ENCODE data around the gene NEURL3.

NEURL3 gene

DNA sequence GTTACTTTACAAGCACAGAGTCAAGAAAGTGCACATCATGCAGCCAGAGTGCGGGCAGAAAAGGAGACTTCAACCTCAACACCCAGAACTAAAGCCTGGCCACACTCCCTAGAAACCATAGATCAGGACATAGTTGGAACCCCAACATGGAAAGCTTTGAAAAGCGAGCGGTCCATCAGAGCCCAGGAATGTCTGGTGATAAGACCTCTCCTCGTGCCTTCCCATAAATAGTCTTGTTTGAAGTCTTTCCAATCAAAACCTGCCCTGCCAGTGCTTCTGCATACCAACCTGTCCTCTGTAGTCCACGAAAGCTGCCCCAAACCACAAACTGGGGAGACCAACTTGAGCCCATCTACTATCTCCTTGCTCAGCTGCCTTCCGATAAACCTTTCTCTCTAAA lies 55.5 kb downstream of the NEURL3 start:
- Histone ChIP-seq H3K27ac (replicated peaks) (no peak overlapping the region), H3K4me3 (replicated peaks; ENCODE audit: insufficient read depth, low read length) (no peak overlapping the region), H3K27me3 (ENCODE audit: insufficient read depth, poor library complexity, severe bottlenecking) (no peaks in the 10 kb centered on the region)
- TF ChIP-seq, protein P1, sequence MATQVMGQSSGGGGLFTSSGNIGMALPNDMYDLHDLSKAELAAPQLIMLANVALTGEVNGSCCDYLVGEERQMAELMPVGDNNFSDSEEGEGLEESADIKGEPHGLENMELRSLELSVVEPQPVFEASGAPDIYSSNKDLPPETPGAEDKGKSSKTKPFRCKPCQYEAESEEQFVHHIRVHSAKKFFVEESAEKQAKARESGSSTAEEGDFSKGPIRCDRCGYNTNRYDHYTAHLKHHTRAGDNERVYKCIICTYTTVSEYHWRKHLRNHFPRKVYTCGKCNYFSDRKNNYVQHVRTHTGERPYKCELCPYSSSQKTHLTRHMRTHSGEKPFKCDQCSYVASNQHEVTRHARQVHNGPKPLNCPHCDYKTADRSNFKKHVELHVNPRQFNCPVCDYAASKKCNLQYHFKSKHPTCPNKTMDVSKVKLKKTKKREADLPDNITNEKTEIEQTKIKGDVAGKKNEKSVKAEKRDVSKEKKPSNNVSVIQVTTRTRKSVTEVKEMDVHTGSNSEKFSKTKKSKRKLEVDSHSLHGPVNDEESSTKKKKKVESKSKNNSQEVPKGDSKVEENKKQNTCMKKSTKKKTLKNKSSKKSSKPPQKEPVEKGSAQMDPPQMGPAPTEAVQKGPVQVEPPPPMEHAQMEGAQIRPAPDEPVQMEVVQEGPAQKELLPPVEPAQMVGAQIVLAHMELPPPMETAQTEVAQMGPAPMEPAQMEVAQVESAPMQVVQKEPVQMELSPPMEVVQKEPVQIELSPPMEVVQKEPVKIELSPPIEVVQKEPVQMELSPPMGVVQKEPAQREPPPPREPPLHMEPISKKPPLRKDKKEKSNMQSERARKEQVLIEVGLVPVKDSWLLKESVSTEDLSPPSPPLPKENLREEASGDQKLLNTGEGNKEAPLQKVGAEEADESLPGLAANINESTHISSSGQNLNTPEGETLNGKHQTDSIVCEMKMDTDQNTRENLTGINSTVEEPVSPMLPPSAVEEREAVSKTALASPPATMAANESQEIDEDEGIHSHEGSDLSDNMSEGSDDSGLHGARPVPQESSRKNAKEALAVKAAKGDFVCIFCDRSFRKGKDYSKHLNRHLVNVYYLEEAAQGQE (IDR thresholded peaks at IDR 0.05; ENCODE audit: insufficient replicate concordance, low read depth) = no peak
- no peak for TF ChIP-seq SPI1 (IDR thresholded peaks at IDR 0.05; ENCODE audit: borderline replicate concordance, low read depth)
- TF ChIP-seq GABPA (IDR thresholded peaks at IDR 0.05; ENCODE audit: low read depth) = no peak
- TF ChIP-seq POLR2AphosphoS5 (IDR thresholded peaks at IDR 0.05; ENCODE audit: low read depth) = no peak
- TF ChIP-seq, protein P2, sequence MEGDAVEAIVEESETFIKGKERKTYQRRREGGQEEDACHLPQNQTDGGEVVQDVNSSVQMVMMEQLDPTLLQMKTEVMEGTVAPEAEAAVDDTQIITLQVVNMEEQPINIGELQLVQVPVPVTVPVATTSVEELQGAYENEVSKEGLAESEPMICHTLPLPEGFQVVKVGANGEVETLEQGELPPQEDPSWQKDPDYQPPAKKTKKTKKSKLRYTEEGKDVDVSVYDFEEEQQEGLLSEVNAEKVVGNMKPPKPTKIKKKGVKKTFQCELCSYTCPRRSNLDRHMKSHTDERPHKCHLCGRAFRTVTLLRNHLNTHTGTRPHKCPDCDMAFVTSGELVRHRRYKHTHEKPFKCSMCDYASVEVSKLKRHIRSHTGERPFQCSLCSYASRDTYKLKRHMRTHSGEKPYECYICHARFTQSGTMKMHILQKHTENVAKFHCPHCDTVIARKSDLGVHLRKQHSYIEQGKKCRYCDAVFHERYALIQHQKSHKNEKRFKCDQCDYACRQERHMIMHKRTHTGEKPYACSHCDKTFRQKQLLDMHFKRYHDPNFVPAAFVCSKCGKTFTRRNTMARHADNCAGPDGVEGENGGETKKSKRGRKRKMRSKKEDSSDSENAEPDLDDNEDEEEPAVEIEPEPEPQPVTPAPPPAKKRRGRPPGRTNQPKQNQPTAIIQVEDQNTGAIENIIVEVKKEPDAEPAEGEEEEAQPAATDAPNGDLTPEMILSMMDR (IDR thresholded peaks at IDR 0.05; ENCODE audit: insufficient read depth, low read length) = no peak
- no peak for DNase-seq (ENCODE audit: low read depth in 1 of 2, low spot score in 1 of 2)

DNA sequence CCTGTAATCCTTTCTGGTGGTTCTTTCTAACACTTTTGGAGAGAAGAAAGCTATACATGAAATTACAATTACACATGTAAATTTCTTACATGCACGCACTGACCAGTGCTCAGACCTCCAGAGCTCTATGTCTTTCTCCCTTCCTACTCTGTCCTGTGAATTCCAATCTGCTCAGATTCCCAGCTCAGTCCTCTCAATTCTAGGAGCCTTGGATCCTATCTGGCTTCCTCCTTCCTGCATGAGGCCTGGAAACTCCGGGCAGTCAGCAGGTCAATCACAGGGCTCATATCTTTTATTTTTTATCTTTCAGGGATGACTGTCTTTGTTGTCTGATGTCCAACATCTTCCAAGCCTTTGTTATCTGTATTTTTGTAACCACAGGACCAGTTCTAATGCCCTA lies 56.0 kb downstream of the NEURL3 start:
- Histone ChIP-seq H3K27ac (replicated peaks) (no peak overlapping the region), H3K4me3 (replicated peaks; ENCODE audit: insufficient read depth, low read length) (no peak overlapping the region), H3K27me3 (ENCODE audit: insufficient read depth, poor library complexity, severe bottlenecking) (no peaks in the 10 kb centered on the region)
- DNase-seq (ENCODE audit: low read depth in 1 of 2, low spot score in 1 of 2) = no peak
- TF ChIP-seq POLR2AphosphoS5 (IDR thresholded peaks at IDR 0.05; ENCODE audit: low read depth) (no peak), GABPA (IDR thresholded peaks at IDR 0.05; ENCODE audit: low read depth) (no peak), SPI1 (IDR thresholded peaks at IDR 0.05; ENCODE audit: borderline replicate concordance, low read depth) (no peak)
- TF ChIP-seq, protein P2 (IDR thresholded peaks at IDR 0.05; ENCODE audit: insufficient read depth, low read length) = no peak
- TF ChIP-seq, protein P1 (IDR thresholded peaks at IDR 0.05; ENCODE audit: insufficient replicate concordance, low read depth) = no peak

DNA sequence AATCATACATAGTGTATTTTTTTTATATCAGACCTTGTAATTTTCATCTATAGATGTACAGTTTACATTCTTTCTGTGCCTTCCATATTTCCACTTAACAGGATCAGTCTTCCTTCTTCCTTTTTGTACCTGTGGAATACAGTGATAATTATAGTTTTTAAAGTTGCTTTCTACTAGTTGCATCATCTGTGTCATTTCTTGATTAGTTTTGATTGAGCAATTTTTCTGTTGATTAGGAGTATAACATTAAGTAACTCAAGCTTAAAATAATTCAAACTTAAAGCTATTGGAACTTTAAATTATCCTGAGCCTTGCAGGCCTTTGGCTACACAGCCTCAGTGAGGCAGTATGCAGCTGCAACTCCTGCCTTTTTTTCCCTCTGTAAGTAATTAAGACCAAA lies 57.4 kb downstream of the NEURL3 start:
- Histone ChIP-seq H3K27me3 (ENCODE audit: insufficient read depth, poor library complexity, severe bottlenecking) (no peaks in the 10 kb centered on the region), H3K4me3 (replicated peaks; ENCODE audit: insufficient read depth, low read length) (no peak overlapping the region), H3K27ac (replicated peaks) (no peak overlapping the region)
- TF ChIP-seq GABPA (IDR thresholded peaks at IDR 0.05; ENCODE audit: low read depth) = no peak
- TF ChIP-seq, protein P1 (IDR thresholded peaks at IDR 0.05; ENCODE audit: insufficient replicate concordance, low read depth) = no peak
- TF ChIP-seq, protein P2 (IDR thresholded peaks at IDR 0.05; ENCODE audit: insufficient read depth, low read length) = no peak
- no peak for DNase-seq (ENCODE audit: low read depth in 1 of 2, low spot score in 1 of 2)

Measured in HL-60 (cell line).